22Rv1 (cell line): ENCODE results near the gene SMYD3.

Experiments used
- ZFX ChIP-seq: fragments of 450-650 bp; IDR thresholded peaks from 2 replicates; pipeline ENCODE4 v1.6.1; 2017; ENCODE audit warnings: antibody characterized with exemption, borderline replicate concordance
- TF ChIP-seq, protein P1 (sequence below): fragments of 450-650 bp; IDR thresholded peaks from 2 replicates; pipeline ENCODE4 v1.5.1; 2017; ENCODE audit warnings: mild to moderate bottlenecking

DNA sequence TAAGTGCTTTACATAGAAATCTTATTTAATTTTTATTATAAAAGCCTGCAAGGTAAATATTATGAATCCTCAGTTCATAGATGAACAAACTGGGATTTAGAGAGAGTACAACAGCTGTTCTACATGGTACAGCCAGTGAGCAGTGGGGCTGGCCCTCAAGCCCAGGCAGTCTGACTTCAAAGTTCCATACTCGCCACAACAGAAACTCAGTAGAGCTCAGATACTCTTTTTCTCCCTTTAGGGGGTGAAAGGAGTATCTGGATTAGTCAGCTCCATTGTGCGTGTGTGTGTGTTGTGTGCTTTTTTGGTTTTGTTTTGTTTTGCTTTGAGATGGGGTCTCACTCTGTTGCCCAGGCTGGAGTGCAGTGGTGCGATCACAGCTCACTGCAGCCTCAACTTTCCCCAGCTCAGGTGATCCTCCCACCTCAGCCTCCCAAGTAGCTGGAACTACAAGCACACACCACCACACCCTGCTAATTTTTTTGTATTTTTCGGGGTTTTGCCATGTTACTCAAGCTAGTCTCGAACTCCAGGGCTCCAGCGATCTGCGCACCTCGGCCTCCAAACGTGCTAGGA is 378.5 kb downstream of the SMYD3 start:
- TF ChIP-seq, protein P1, sequence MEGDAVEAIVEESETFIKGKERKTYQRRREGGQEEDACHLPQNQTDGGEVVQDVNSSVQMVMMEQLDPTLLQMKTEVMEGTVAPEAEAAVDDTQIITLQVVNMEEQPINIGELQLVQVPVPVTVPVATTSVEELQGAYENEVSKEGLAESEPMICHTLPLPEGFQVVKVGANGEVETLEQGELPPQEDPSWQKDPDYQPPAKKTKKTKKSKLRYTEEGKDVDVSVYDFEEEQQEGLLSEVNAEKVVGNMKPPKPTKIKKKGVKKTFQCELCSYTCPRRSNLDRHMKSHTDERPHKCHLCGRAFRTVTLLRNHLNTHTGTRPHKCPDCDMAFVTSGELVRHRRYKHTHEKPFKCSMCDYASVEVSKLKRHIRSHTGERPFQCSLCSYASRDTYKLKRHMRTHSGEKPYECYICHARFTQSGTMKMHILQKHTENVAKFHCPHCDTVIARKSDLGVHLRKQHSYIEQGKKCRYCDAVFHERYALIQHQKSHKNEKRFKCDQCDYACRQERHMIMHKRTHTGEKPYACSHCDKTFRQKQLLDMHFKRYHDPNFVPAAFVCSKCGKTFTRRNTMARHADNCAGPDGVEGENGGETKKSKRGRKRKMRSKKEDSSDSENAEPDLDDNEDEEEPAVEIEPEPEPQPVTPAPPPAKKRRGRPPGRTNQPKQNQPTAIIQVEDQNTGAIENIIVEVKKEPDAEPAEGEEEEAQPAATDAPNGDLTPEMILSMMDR: no peak
- TF ChIP-seq ZFX: no peak
